Occipital lobe (tissue), 2 donors: ENCODE measurements around the gene TIPIN. TPM values are rescaled to one million over a fixed set of nuclear protein-coding genes. Genes with fewer than 3 reads are reported as not detected.
"Not testable (repeated sequence)": the region's sequence is repeated elsewhere in the genome, so short reads cannot be mapped to it uniquely, and the experiment has no call there.

Source experiments
- DNase-seq: peaks from one replicate; lab custom pipeline; 2025; lab: John Stamatoyannopoulos, UW
- total RNA-seq: library from RNA; depleted of rRNA; stranded (reverse); fragments of >200 nt; gene quantifications from one replicate; pipeline ENCODE4 v1.2.3, GENCODE V29; 2014

Gene TIPIN
- total RNA-seq: 19.8 TPM

- DNase-seq: peak; percentile 92
These were observed at the start of gene TIPIN for GRCh38 chr15:66356359-66357236. TIPIN (minus strand) TSS chr15:66356685; CDS start chr15:66352947, 3,738 bp downstream.

GRCh38 chr15:66405615-66406014 lies 49.1 kb upstream of the TIPIN start:
- no peak for DNase-seq

- DNase-seq: no peak
These were observed 48.5 kb upstream of the TIPIN start for GRCh38 chr15:66405007-66405406.

- DNase-seq: no peak
These were observed 48.0 kb upstream of the TIPIN start for GRCh38 chr15:66404532-66404931.

- no peak for DNase-seq
These were observed 47.6 kb upstream of the TIPIN start for GRCh38 chr15:66404122-66404521.

- no peak for DNase-seq
These were observed 46.8 kb upstream of the TIPIN start for GRCh38 chr15:66403323-66403722.

- DNase-seq: no peak
These were observed 46.3 kb upstream of the TIPIN start for GRCh38 chr15:66402761-66403284.

GRCh38 chr15:66401130-66402021 lies 44.9 kb upstream of the TIPIN start:
- DNase-seq: no peak

- no peak for DNase-seq
These were observed 43.9 kb upstream of the TIPIN start for GRCh38 chr15:66400351-66400774.

GRCh38 chr15:66399276-66399675 lies 42.8 kb upstream of the TIPIN start:
- no peak for DNase-seq

GRCh38 chr15:66394915-66395314 lies 38.4 kb upstream of the TIPIN start:
- no peak for DNase-seq

GRCh38 chr15:66394472-66394871 lies 38.0 kb upstream of the TIPIN start:
- no peak for DNase-seq

GRCh38 chr15:66393037-66393436 lies 36.6 kb upstream of the TIPIN start:
- DNase-seq: not testable (repeated sequence)

GRCh38 chr15:66390678-66391077 lies 34.2 kb upstream of the TIPIN start:
- no peak for DNase-seq

GRCh38 chr15:66389859-66390381 lies 33.4 kb upstream of the TIPIN start:
- DNase-seq: no peak

GRCh38 chr15:66389098-66389858 lies 32.8 kb upstream of the TIPIN start:
- no peak for DNase-seq

- DNase-seq: no peak
These were observed 32.1 kb upstream of the TIPIN start for GRCh38 chr15:66388576-66388975.

- DNase-seq: no peak
These were observed 31.5 kb upstream of the TIPIN start for GRCh38 chr15:66388043-66388363.

- peak; percentile 50 for DNase-seq
These were observed 30.9 kb upstream of the TIPIN start for GRCh38 chr15:66387163-66388042.
